Neural cell (in vitro differentiated cells): ENCODE results near the gene SMIM10L2A.

Experiments
- CTCF ChIP-seq: fragments of 450-650 bp; IDR thresholded peaks from 2 replicates; pipeline ENCODE4 v1.5.1; 2014; ENCODE audit warnings: antibody characterized with exemption, mild to moderate bottlenecking, moderate library complexity; ENCODE audit not compliant: poor library complexity, severe bottlenecking
- EZH2 ChIP-seq: fragments of 200-600, 300-800 bp; shearing (Covaris generic), sonication (generic); IDR thresholded peaks from 2 replicates; pipeline ENCODE4 v1.6.1; 2014; ENCODE audit warnings: antibody characterized with exemption, low read length, borderline replicate concordance, mild to moderate bottlenecking; ENCODE audit not compliant: insufficient read depth, poor library complexity, severe bottlenecking
- POLR2AphosphoS5 ChIP-seq: IDR thresholded peaks from 2 replicates; pipeline ENCODE4 v1.6.1; 2012
- RAD21 ChIP-seq: fragments of 450-650 bp; conservative IDR thresholded peaks from 2 replicates; pipeline ENCODE4 v1.6.1; 2014; ENCODE audit warnings: antibody characterized with exemption, mild to moderate bottlenecking, moderate library complexity
- SMC3 ChIP-seq: fragments of 450-650 bp; conservative IDR thresholded peaks from 2 replicates; pipeline ENCODE4 v1.6.1; 2014; ENCODE audit warnings: antibody characterized with exemption, mild to moderate bottlenecking, moderate library complexity; ENCODE audit not compliant: poor library complexity
- TAF1 ChIP-seq: IDR thresholded peaks from 2 replicates; pipeline ENCODE4 v1.6.1; 2012; ENCODE audit warnings: low read depth
- TF ChIP-seq, protein P1 (sequence below): IDR thresholded peaks from 2 replicates; pipeline ENCODE4 v1.6.1; 2012; ENCODE audit warnings: borderline replicate concordance

DNA sequence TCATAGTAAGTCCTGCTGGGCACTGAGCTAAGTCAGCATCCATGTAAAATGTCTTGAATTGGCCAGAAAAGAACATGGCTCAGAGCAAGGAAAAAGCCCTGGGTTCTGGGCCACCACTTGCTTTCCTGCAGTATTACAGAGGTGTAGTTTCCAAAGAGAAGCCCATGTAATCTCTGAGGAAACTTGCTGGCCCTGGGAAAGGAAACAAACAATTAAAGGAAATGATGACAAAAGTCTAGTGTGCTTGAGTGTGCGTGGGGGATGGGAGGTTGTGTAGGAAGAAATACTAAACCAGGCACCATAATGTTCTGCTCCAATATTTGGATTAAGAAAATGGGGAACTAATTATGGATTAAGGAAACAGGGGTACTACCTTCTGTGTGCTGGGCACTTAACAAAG is 39.5 kb upstream of the SMIM10L2A start:
- TF ChIP-seq SMC3, result no peak
- no peak for TF ChIP-seq EZH2
- TF ChIP-seq TAF1, result no peak
- no peak for TF ChIP-seq CTCF
- TF ChIP-seq RAD21, result no peak
- TF ChIP-seq POLR2AphosphoS5, result no peak
- TF ChIP-seq, protein P1, sequence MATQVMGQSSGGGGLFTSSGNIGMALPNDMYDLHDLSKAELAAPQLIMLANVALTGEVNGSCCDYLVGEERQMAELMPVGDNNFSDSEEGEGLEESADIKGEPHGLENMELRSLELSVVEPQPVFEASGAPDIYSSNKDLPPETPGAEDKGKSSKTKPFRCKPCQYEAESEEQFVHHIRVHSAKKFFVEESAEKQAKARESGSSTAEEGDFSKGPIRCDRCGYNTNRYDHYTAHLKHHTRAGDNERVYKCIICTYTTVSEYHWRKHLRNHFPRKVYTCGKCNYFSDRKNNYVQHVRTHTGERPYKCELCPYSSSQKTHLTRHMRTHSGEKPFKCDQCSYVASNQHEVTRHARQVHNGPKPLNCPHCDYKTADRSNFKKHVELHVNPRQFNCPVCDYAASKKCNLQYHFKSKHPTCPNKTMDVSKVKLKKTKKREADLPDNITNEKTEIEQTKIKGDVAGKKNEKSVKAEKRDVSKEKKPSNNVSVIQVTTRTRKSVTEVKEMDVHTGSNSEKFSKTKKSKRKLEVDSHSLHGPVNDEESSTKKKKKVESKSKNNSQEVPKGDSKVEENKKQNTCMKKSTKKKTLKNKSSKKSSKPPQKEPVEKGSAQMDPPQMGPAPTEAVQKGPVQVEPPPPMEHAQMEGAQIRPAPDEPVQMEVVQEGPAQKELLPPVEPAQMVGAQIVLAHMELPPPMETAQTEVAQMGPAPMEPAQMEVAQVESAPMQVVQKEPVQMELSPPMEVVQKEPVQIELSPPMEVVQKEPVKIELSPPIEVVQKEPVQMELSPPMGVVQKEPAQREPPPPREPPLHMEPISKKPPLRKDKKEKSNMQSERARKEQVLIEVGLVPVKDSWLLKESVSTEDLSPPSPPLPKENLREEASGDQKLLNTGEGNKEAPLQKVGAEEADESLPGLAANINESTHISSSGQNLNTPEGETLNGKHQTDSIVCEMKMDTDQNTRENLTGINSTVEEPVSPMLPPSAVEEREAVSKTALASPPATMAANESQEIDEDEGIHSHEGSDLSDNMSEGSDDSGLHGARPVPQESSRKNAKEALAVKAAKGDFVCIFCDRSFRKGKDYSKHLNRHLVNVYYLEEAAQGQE, result no peak
